GM12878 (cell line): ENCODE results near the gene RND1. TPM values are rescaled to one million over a fixed set of nuclear protein-coding genes. Genes with fewer than 3 reads are reported as not detected.

Source experiments
- CTCF ChIP-seq, 3 experiments: IDR thresholded peaks in 2 of 3; conservative IDR thresholded peaks in 1 of 3; 2 replicates each; pipeline ENCODE4 v1.5.1; 2011; ENCODE audit warnings: low read depth in 3 of 3, low read length in 3 of 3, mild to moderate bottlenecking in 3 of 3, control low read depth in 2 of 3, moderate library complexity in 2 of 3, inconsistent platforms in 1 of 3, mixed read lengths in 1 of 3; ENCODE audit not compliant: control insufficient read depth in 2 of 3, insufficient read depth in 1 of 3; ENCODE audit errors: extremely low read depth in 1 of 3
- NFYA ChIP-seq: IDR thresholded peaks from 2 replicates; pipeline ENCODE4 v1.6.1; 2011; ENCODE audit warnings: low read depth, mild to moderate bottlenecking, low read length, improper control_type of control experiment, borderline replicate concordance
- SIX5 ChIP-seq: IDR thresholded peaks from 2 replicates; pipeline ENCODE4 v1.6.1; 2011; ENCODE audit warnings: mild to moderate bottlenecking, low read depth, low read length, moderate library complexity; ENCODE audit not compliant: severe bottlenecking
- SPI1 ChIP-seq: IDR thresholded peaks from 2 replicates; pipeline ENCODE4 v1.6.1; 2011; ENCODE audit warnings: low read depth, mild to moderate bottlenecking, low read length, moderate library complexity, borderline replicate concordance; ENCODE audit not compliant: insufficient read depth
- TCF7 ChIP-seq: IDR thresholded peaks from 2 replicates; pipeline ENCODE4 v1.6.1; 2014; ENCODE audit warnings: antibody characterized with exemption, borderline replicate concordance
- YBX1 ChIP-seq: fragments of 450-650 bp; IDR thresholded peaks from 2 replicates; pipeline ENCODE4 v1.6.1; 2016; ENCODE audit warnings: antibody characterized with exemption
- ZNF24 ChIP-seq: fragments of 450-650 bp; IDR thresholded peaks from 2 replicates; pipeline ENCODE4 v1.6.1; 2017; ENCODE audit warnings: antibody characterized with exemption, mild to moderate bottlenecking
- polyA plus RNA-seq, 11 experiments: library from polyadenylated mRNA; depleted of rRNA in 4 of 11; unstranded in 6 of 11; stranded (reverse) in 5 of 11; fragments of >200 nt; fragmentation: Nextera tagmentation in 4 of 11; fragmentation: Illumina TruSeq in 1 of 11; extraction: Ambion mirVana in 4 of 11; extraction: Trizol in 1 of 11; gene quantifications; 1 replicate in 1 of 11; 2 replicates in 10 of 11; pipeline versions ENCODE4 v1.2.1 to v1.2.3, GENCODE V29; 2011 to 2016; ENCODE audit warnings: inconsistent platforms in 2 of 11, missing spikeins in 2 of 11, low read depth in 1 of 11
- total RNA-seq, 4 experiments: library from RNA; depleted of rRNA in 3 of 4; stranded (reverse); fragments of >200 nt in 3 of 4; fragmentation: Illumina TruSeq in 1 of 4; extraction: Trizol in 1 of 4; gene quantifications; 2 replicates each; pipeline versions ENCODE4 v1.2.1 to v1.2.3, GENCODE V29; 2013 to 2021
- TF ChIP-seq, protein P1 (sequence below): fragments of 450-650 bp; IDR thresholded peaks from 2 replicates; pipeline ENCODE4 v1.6.1; 2017; ENCODE audit warnings: mild to moderate bottlenecking, low read depth, inconsistent platforms; ENCODE audit not compliant: poor library complexity, severe bottlenecking

The RND1 gene
- total and polyA plus RNA-seq, 10 of the 15 experiments (the other 5 are each of a cell fraction or from before 2014, with no cell fraction given): 0.24 to 5.1 (median 1.5) TPM

DNA sequence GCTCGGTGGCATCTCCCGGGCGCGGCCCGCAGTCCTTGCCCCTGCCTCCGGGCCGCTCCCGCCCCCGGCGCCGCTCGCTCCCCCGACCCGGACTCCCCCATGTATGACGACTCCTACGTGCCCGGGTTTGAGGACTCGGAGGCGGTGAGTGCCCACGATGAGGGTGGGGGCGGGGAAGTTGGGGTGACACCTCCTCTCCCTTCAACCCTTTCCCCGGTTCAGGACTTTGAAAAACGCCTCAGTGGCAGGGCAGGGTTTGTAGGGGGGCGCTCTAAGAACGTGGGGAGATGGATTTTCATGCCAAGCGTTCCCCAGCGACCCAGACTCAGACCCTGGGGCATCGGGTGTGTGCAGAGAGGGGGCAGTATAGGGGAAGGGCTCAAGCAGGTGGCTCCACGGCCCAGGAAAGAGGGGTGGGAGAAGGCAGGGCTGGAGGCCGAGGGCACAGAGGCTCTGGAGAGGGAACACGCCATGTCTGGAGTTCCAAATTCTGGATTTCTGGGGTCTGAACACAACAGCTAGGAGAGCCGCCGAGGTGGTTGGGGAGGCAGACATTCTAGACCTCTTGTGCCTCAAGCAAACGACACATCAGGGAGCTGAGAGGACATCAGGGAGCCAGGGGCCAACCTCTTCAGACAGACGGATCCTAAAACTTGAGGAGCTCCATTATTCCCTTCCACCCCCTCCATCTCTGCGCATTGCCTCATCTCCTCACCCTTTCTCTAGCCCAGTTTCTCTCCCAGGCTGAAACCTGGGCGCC lies 46.7 kb downstream of the RND1 start (continued):
- TF ChIP-seq, protein P1, sequence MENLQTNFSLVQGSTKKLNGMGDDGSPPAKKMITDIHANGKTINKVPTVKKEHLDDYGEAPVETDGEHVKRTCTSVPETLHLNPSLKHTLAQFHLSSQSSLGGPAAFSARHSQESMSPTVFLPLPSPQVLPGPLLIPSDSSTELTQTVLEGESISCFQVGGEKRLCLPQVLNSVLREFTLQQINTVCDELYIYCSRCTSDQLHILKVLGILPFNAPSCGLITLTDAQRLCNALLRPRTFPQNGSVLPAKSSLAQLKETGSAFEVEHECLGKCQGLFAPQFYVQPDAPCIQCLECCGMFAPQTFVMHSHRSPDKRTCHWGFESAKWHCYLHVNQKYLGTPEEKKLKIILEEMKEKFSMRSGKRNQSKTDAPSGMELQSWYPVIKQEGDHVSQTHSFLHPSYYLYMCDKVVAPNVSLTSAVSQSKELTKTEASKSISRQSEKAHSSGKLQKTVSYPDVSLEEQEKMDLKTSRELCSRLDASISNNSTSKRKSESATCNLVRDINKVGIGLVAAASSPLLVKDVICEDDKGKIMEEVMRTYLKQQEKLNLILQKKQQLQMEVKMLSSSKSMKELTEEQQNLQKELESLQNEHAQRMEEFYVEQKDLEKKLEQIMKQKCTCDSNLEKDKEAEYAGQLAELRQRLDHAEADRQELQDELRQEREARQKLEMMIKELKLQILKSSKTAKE: no peak
- no peak for TF ChIP-seq NFYA
- no peak for TF ChIP-seq SPI1
- TF ChIP-seq CTCF (IDR thresholded peaks at IDR 0.05 in 2 of 3, conservative IDR thresholded peaks at IDR 0.05 in 1 of 3; ENCODE audit: control insufficient read depth in 2 of 3, extremely low read depth in 1 of 3, insufficient read depth in 1 of 3, low read depth in 3 of 3, low read length in 3 of 3): peak in 1 of 3 experiments; percentile 5; a peak in 1 of 6 replicates
- TF ChIP-seq ZNF24: no peak
- TF ChIP-seq YBX1: no peak
- no peak for TF ChIP-seq SIX5
- no peak for TF ChIP-seq TCF7
